ENCODE results near the gene RELN. TPM values are rescaled to one million over a fixed set of nuclear protein-coding genes. Genes with fewer than 3 reads are reported as not detected.

The RELN gene
- total RNA-seq, 1 experiment from 2014 or later: 0.20 TPM

DNA sequence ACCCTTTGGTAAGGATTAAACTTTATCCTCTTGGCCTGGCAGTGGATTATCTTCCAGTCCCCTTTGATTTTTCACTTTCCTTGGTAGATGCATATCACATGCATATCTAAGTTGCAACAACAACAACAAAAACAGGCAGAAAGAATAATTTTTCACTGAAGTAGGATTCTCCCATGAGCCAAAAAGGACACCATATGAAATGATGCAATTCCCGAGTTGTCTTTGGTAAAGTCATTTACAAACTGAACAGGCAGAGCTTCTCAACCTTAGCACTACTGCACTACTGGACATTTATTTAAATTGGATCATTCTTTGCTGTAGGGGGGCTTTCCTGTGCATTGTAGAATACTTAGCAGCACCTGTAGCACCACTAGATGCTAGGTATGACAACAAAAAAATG, 195.0 kb downstream of the RELN start:
- no peaks in the 10 kb centered on the region for H4K20me1 ChIP-seq (ENCODE audit: insufficient read depth)
- H3K27me3 ChIP-seq (ENCODE audit: insufficient read depth, low read length): peaks cover 8% of the 10 kb centered on the region
- no peaks in the 10 kb centered on the region for H3K4me1 ChIP-seq (ENCODE audit: control insufficient read depth in 1 of 2, insufficient read depth in 2 of 2, low read length in 2 of 2)
- no peak overlapping the region for H2AFZ ChIP-seq (ENCODE audit: low read depth, low read length, poor library complexity, severe bottlenecking)
- H3K4me2 ChIP-seq (ENCODE audit: low read length): no peak overlapping the region
- H3K79me2 ChIP-seq (ENCODE audit: insufficient read depth, low read length): no peaks in the 10 kb centered on the region
- no TSS peak for BruUV-seq (replicated peaks)
- DNase-seq (ENCODE audit: low read depth, low spot score) (no peak), ATAC-seq (no peak)
- H3K9ac ChIP-seq (ENCODE audit: low read length): no peak overlapping the region
- ChIA-PET RAD21 (ENCODE audit: low non-redundant PET in 1 of 2, low total read pairs in 2 of 2, uncharacterized antibody in 2 of 2, unreplicated experiment in 2 of 2) (no interaction called here), POLR2A (no interaction called here), CTCF (no interaction called here)
- TF ChIP-seq, protein P1, sequence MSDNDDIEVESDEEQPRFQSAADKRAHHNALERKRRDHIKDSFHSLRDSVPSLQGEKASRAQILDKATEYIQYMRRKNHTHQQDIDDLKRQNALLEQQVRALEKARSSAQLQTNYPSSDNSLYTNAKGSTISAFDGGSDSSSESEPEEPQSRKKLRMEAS (IDR thresholded peaks at IDR 0.05): no peak
- TF ChIP-seq TCF7L2 (IDR thresholded peaks at IDR 0.05; ENCODE audit: borderline replicate concordance, extremely low read depth, insufficient read depth, insufficient read length): no peak
- TF ChIP-seq YY1 (IDR thresholded peaks at IDR 0.05; ENCODE audit: extremely low read depth, insufficient replicate concordance, low read depth, low read length): no peak
- TF ChIP-seq EZH2phosphoT487 (IDR thresholded peaks at IDR 0.05; ENCODE audit: borderline replicate concordance): no peak
- no peak for TF ChIP-seq SIN3A (IDR thresholded peaks at IDR 0.05; ENCODE audit: low read depth)
- TF ChIP-seq, protein P2, sequence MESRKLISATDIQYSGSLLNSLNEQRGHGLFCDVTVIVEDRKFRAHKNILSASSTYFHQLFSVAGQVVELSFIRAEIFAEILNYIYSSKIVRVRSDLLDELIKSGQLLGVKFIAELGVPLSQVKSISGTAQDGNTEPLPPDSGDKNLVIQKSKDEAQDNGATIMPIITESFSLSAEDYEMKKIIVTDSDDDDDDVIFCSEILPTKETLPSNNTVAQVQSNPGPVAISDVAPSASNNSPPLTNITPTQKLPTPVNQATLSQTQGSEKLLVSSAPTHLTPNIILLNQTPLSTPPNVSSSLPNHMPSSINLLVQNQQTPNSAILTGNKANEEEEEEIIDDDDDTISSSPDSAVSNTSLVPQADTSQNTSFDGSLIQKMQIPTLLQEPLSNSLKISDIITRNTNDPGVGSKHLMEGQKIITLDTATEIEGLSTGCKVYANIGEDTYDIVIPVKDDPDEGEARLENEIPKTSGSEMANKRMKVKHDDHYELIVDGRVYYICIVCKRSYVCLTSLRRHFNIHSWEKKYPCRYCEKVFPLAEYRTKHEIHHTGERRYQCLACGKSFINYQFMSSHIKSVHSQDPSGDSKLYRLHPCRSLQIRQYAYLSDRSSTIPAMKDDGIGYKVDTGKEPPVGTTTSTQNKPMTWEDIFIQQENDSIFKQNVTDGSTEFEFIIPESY (IDR thresholded peaks at IDR 0.05; ENCODE audit: extremely low read depth, insufficient replicate concordance, low read length): no peak
- TF ChIP-seq FOSL1 (IDR thresholded peaks at IDR 0.05; ENCODE audit: low read depth): no peak
- no peak for TF ChIP-seq SP1 (IDR thresholded peaks at IDR 0.05; ENCODE audit: low read depth)
- intact Hi-C loops (cut with micrococcal nuclease): no loop called here
- no peak overlapping the region for H3K4me3 ChIP-seq (replicated peaks in 1 of 2; ENCODE audit: low read depth in 1 of 2, low read length in 2 of 2)
- H3K27ac ChIP-seq (ENCODE audit: low read depth, low read length): no peak overlapping the region
- no peaks in the 10 kb centered on the region for H3K36me3 ChIP-seq (ENCODE audit: control insufficient read depth in 1 of 2, insufficient read depth in 2 of 2, low read length in 2 of 2)
- no peaks in the 10 kb centered on the region for H3K9me2 ChIP-seq (ENCODE audit: insufficient read depth)
- H3K9me3 ChIP-seq (ENCODE audit: control insufficient read depth in 1 of 2, insufficient read depth in 1 of 2, low read depth in 1 of 2, low read length in 2 of 2): no peaks in the 10 kb centered on the region

DNA sequence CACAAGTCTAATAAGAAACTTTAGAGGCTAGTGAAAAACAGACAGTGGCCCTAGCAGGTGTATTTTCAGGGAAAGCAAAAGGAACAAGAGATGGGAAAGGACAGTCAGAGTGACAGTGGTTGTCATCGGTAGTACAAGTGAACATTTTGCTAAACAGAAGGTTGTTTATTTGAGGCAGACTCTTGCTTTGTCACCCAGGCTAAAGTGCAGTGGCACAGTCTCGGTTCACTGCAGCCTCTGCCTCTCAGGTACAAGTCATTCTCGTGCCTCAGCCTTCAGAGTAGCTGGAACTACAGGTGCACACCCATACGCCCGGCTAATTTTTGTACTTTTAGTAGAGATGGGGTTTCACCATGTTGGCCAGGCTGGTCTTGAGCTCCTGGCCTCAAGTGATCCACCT, 195.8 kb downstream of the RELN start:
- CTCF ChIA-PET: no interaction called here
- H4K20me1 ChIP-seq (ENCODE audit: insufficient read depth): no peaks in the 10 kb centered on the region
- no peaks in the 10 kb centered on the region for H3K79me2 ChIP-seq (ENCODE audit: insufficient read depth, low read length)
- H3K9ac ChIP-seq (ENCODE audit: low read length): no peak overlapping the region
- no peak overlapping the region for H3K4me3 ChIP-seq (replicated peaks in 1 of 2; ENCODE audit: low read depth in 1 of 2, low read length in 2 of 2)
- DNase-seq (ENCODE audit: low read depth, low spot score): no peak
- H3K4me1 ChIP-seq (ENCODE audit: control insufficient read depth in 1 of 2, insufficient read depth in 2 of 2, low read length in 2 of 2): no peaks in the 10 kb centered on the region
- H3K9me3 ChIP-seq (ENCODE audit: control insufficient read depth in 1 of 2, insufficient read depth in 1 of 2, low read depth in 1 of 2, low read length in 2 of 2): no peaks in the 10 kb centered on the region
- no TSS peak for BruUV-seq (replicated peaks)
- intact Hi-C loops (cut with micrococcal nuclease): no loop called here
- no peak overlapping the region for H3K4me2 ChIP-seq (ENCODE audit: low read length)
- no peak overlapping the region for H2AFZ ChIP-seq (ENCODE audit: low read depth, low read length, poor library complexity, severe bottlenecking)
- 0 out of 2 replicates have a peak, but pooled peaks cover 4% of the 10 kb centered on the region for H3K27me3 ChIP-seq (ENCODE audit: insufficient read depth, low read length)
- POLR2A ChIA-PET: no interaction called here
- no peaks in the 10 kb centered on the region for H3K36me3 ChIP-seq (ENCODE audit: control insufficient read depth in 1 of 2, insufficient read depth in 2 of 2, low read length in 2 of 2)
- H3K9me2 ChIP-seq (ENCODE audit: insufficient read depth): no peaks in the 10 kb centered on the region
- H3K27ac ChIP-seq (ENCODE audit: low read depth, low read length): no peak overlapping the region
- TF ChIP-seq TCF7L2 (IDR thresholded peaks at IDR 0.05; ENCODE audit: borderline replicate concordance, extremely low read depth, insufficient read depth, insufficient read length) (no peak), EZH2phosphoT487 (IDR thresholded peaks at IDR 0.05; ENCODE audit: borderline replicate concordance) (no peak)
- TF ChIP-seq, protein P3, sequence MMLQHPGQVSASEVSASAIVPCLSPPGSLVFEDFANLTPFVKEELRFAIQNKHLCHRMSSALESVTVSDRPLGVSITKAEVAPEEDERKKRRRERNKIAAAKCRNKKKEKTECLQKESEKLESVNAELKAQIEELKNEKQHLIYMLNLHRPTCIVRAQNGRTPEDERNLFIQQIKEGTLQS (IDR thresholded peaks at IDR 0.05): no peak
- ATAC-seq: no peak
- RAD21 ChIA-PET (ENCODE audit: low non-redundant PET in 1 of 2, low total read pairs in 2 of 2, uncharacterized antibody in 2 of 2, unreplicated experiment in 2 of 2): no interaction called here

Measured in HCT116 (cell line).